H9 (cell line): ENCODE results near the gene SLC2A14. TPM values are rescaled to one million over a fixed set of nuclear protein-coding genes. Genes with fewer than 3 reads are reported as not detected.

Experiments used
- DNase-seq: peaks from one replicate; pipeline ENCODE4 v3.0.0-alpha.2; 2017
- H2AFZ ChIP-seq: one replicate; pipeline ENCODE4 v1.6.1; 2013; ENCODE audit warnings: mild to moderate bottlenecking, low read length, control low read depth, moderate library complexity
- H2AK5ac ChIP-seq: 2 replicates; pipeline ENCODE4 v1.6.1; 2013; ENCODE audit warnings: low read length, control low read depth, mixed read lengths; ENCODE audit not compliant: insufficient read length
- H2BK120ac ChIP-seq: one replicate; pipeline ENCODE4 v1.6.1; 2013; ENCODE audit warnings: low read depth, mild to moderate bottlenecking, low read length, control low read depth, inconsistent platforms; ENCODE audit not compliant: poor library complexity, severe bottlenecking
- H2BK12ac ChIP-seq: 2 replicates; pipeline ENCODE4 v1.6.1; 2013; ENCODE audit warnings: low read length, control low read depth, mixed read lengths, low read depth; ENCODE audit not compliant: insufficient read length
- H2BK15ac ChIP-seq: 2 replicates; pipeline ENCODE4 v1.6.1; 2013; ENCODE audit warnings: low read depth, low read length, control low read depth
- H2BK20ac ChIP-seq: one replicate; pipeline ENCODE4 v1.6.1; 2013; ENCODE audit warnings: low read depth, mild to moderate bottlenecking, low read length, control low read depth, inconsistent platforms; ENCODE audit not compliant: poor library complexity, severe bottlenecking
- H2BK5ac ChIP-seq: 2 replicates; pipeline ENCODE4 v1.6.1; 2013; ENCODE audit warnings: low read length, control low read depth, mixed read lengths; ENCODE audit not compliant: insufficient read length
- H3K14ac ChIP-seq: 2 replicates; pipeline ENCODE4 v1.6.1; 2013; ENCODE audit warnings: low read length, control low read depth; ENCODE audit not compliant: insufficient read depth
- H3K18ac ChIP-seq: 2 replicates; pipeline ENCODE4 v1.6.1; 2013; ENCODE audit warnings: low read depth, mild to moderate bottlenecking, mixed read lengths, low read length, control low read depth; ENCODE audit not compliant: insufficient read length
- H3K23ac ChIP-seq: 2 replicates; pipeline ENCODE4 v1.6.1; 2013; ENCODE audit warnings: low read length, control low read depth, mixed read lengths, low read depth; ENCODE audit not compliant: insufficient read length
- H3K23me2 ChIP-seq: 2 replicates; pipeline ENCODE4 v1.6.1; 2013; ENCODE audit warnings: low read depth, mild to moderate bottlenecking, mixed read lengths, low read length, control low read depth; ENCODE audit not compliant: insufficient read length, poor library complexity, severe bottlenecking
- H3K27ac ChIP-seq: 2 replicates; pipeline ENCODE4 v1.5.1; 2013; ENCODE audit warnings: low read length, control low read depth, mixed read lengths, low read depth; ENCODE audit not compliant: insufficient read length
- H3K27me3 ChIP-seq: 2 replicates; pipeline ENCODE4 v1.6.1; 2013; ENCODE audit warnings: low read length, control low read depth, inconsistent platforms; ENCODE audit not compliant: insufficient read depth
- H3K4ac ChIP-seq: 2 replicates; pipeline ENCODE4 v1.6.1; 2013; ENCODE audit warnings: low read depth, mild to moderate bottlenecking, control low read depth, inconsistent platforms, low read length, moderate library complexity
- H3K4me1 ChIP-seq: 2 replicates; pipeline ENCODE4 v1.6.1; 2013; ENCODE audit warnings: low read length, control low read depth, inconsistent platforms; ENCODE audit not compliant: insufficient read depth
- H3K4me2 ChIP-seq: 2 replicates; pipeline ENCODE4 v1.6.1; 2013; ENCODE audit warnings: low read length, control low read depth, mixed read lengths; ENCODE audit not compliant: insufficient read length, insufficient read depth
- H3K56ac ChIP-seq: 2 replicates; pipeline ENCODE4 v1.6.1; 2013; ENCODE audit warnings: low read depth, mild to moderate bottlenecking, mixed read lengths, low read length, control low read depth; ENCODE audit not compliant: insufficient read length
- H3K79me1 ChIP-seq: 2 replicates; pipeline ENCODE4 v1.6.1; 2013; ENCODE audit warnings: low read depth, mild to moderate bottlenecking, moderate library complexity, low read length, control low read depth, inconsistent platforms; ENCODE audit not compliant: insufficient read depth, poor library complexity, severe bottlenecking
- H3K79me2 ChIP-seq: 2 replicates; pipeline ENCODE4 v1.6.1; 2013; ENCODE audit warnings: low read length, control low read depth, inconsistent platforms; ENCODE audit not compliant: insufficient read depth
- H3K9ac ChIP-seq: 2 replicates; pipeline ENCODE4 v1.6.1; 2013; ENCODE audit warnings: low read length, control low read depth, mixed read lengths; ENCODE audit not compliant: insufficient read length; ENCODE audit errors: extremely low read depth
- H3K9me3 ChIP-seq: one replicate; pipeline ENCODE4 v1.6.1; 2013; ENCODE audit warnings: low read depth, low read length, inconsistent platforms; ENCODE audit not compliant: control insufficient read depth
- H3T11ph ChIP-seq: one replicate; pipeline ENCODE4 v1.6.1; 2013; ENCODE audit warnings: mild to moderate bottlenecking, low read length, control low read depth, inconsistent platforms
- H4K20me1 ChIP-seq: one replicate; pipeline ENCODE4 v1.6.1; 2013; ENCODE audit not compliant: control insufficient read depth, insufficient read length, insufficient read depth
- H4K5ac ChIP-seq: 2 replicates; pipeline ENCODE4 v1.6.1; 2013; ENCODE audit warnings: low read depth, mild to moderate bottlenecking, mixed read lengths, low read length, control low read depth; ENCODE audit not compliant: insufficient read length
- H4K8ac ChIP-seq: replicated peaks from 2 replicates; pipeline ENCODE4 v1.6.1; 2013; ENCODE audit warnings: low read length, control low read depth, mixed read lengths, low read depth; ENCODE audit not compliant: insufficient read length
- H4K91ac ChIP-seq: 2 replicates; pipeline ENCODE4 v1.6.1; 2013; ENCODE audit warnings: low read depth, mild to moderate bottlenecking, moderate library complexity, mixed read lengths, low read length, control low read depth; ENCODE audit not compliant: insufficient read length
- H3K27ac Mint-ChIP-seq, 3 experiments: 2 replicates in 2 of 3; 3 replicates in 1 of 3; pipeline ENCODE4 v1.8.0; 2020 to 2021; ENCODE audit warnings: mixed read lengths in 3 of 3, mild to moderate bottlenecking in 1 of 3, moderate library complexity in 1 of 3
- H3K27me3 Mint-ChIP-seq: 2 replicates; pipeline ENCODE4 v1.8.0; 2021; ENCODE audit warnings: low read depth, mild to moderate bottlenecking, moderate library complexity, mixed read lengths
- H3K36me3 Mint-ChIP-seq, 3 experiments: 2 replicates in 2 of 3; 3 replicates in 1 of 3; pipeline ENCODE4 v1.8.0; 2020 to 2021; ENCODE audit warnings: low read depth in 3 of 3, mixed read lengths in 3 of 3; ENCODE audit not compliant: insufficient read depth in 1 of 3
- H3K4me1 Mint-ChIP-seq, 2 experiments: 2 replicates each; pipeline ENCODE4 v1.8.0; 2020; ENCODE audit warnings: mixed read lengths in 2 of 2
- H3K4me3 Mint-ChIP-seq, 2 experiments: 2 replicates in 1 of 2; 3 replicates in 1 of 2; pipeline ENCODE4 v1.8.0; 2020 to 2021; ENCODE audit warnings: mild to moderate bottlenecking in 2 of 2, mixed read lengths in 2 of 2, moderate library complexity in 1 of 2
- H3K9me3 Mint-ChIP-seq, 2 experiments: 2 replicates in 1 of 2; 3 replicates in 1 of 2; pipeline ENCODE4 v1.8.0; 2020; ENCODE audit warnings: mild to moderate bottlenecking in 2 of 2, mixed read lengths in 2 of 2, moderate library complexity in 1 of 2
- CTCF ChIP-seq: fragments of 200-600 bp; sonication (generic); conservative IDR thresholded peaks from 3 replicates; pipeline ENCODE4 v1.8.0; 2021; ENCODE audit warnings: antibody characterized with exemption, mild to moderate bottlenecking
- WGBS: extraction: QIAGEN DNeasy Blood & Tissue Kit; methylation state at CpG from one replicate; pipeline ENCODE4 v1.1.7; 2013; ENCODE audit warnings: missing lambda C conversion rate, low lambda C conversion rate, mixed read lengths; ENCODE audit not compliant: insufficient read length; ENCODE audit errors: extremely low coverage; 5-methylcytosine and 5-hydroxymethylcytosine counted together
- total RNA-seq: library from RNA; stranded (reverse); gene quantifications from 2 replicates; pipeline ENCODE4 v1.2.1, GENCODE V29; 2021

Gene SLC2A14
- total RNA-seq, 1 experiment from 2014 or later = 19.1 TPM

- Histone ChIP-seq H3K56ac (no peak overlapping the region), H3K14ac (no peak overlapping the region), H3K9me3 (no peaks in the 10 kb centered on the region), H4K91ac (no peak overlapping the region), H3K18ac (no peak overlapping the region), H2AFZ (no peak overlapping the region), H3K27me3 (no peaks in the 10 kb centered on the region), H3K79me1 (no peaks in the 10 kb centered on the region), H4K20me1 (no peaks in the 10 kb centered on the region), H4K8ac (no peak overlapping the region), H2BK15ac (no peak overlapping the region), H3K23me2 (no peaks in the 10 kb centered on the region), H3K4me1 (peaks cover 3% of the 10 kb centered on the region; the same call in 1 of the 2 replicates), H4K5ac (no peak overlapping the region), H3K27ac (no peak overlapping the region), H2BK20ac (no peak overlapping the region), H3T11ph (no peak overlapping the region), H2BK12ac (no peak overlapping the region), H3K23ac (no peak overlapping the region), H3K4me2 (no peak overlapping the region), H2BK120ac (no peak overlapping the region), H3K4ac (no peak overlapping the region), H2AK5ac (no peak overlapping the region), H3K9ac (no peak overlapping the region), H2BK5ac (no peak overlapping the region), H3K79me2 (no peaks in the 10 kb centered on the region)
- no peak for DNase-seq
- H3K4me3 Mint-ChIP-seq = no peak overlapping the region
- H3K27me3 Mint-ChIP-seq = no peaks in the 10 kb centered on the region
- H3K36me3 Mint-ChIP-seq = peaks cover under 1 to 11% (median 11%) of the 10 kb centered on the region in 3 experiments; a peak in 6 of 7 replicates
- H3K27ac Mint-ChIP-seq = no peak overlapping the region
- H3K9me3 Mint-ChIP-seq = peaks cover under 1 to 6% of the 10 kb centered on the region in 2 experiments; a peak in 3 of 5 replicates
- no peak for TF ChIP-seq CTCF
- WGBS = no CpG with 5 or more reads among the region's 3 CpGs
- H3K4me1 Mint-ChIP-seq = peaks cover 37 to 38% of the 10 kb centered on the region in 2 experiments
Measured at GRCh38 chr12:7857971-7858370, 14.7 kb downstream of the SLC2A14 start.
